WTC11 (cell line): Measurements from ENCODE around the gene SPAG4. TPM values are rescaled to one million over a fixed set of nuclear protein-coding genes. Genes with fewer than 3 reads are reported as not detected.

Source experiments
- ATAC-seq: fragments of 200-7000 bp; cut with Tn5 transposase; 2 replicates; pipeline ENCODE4 v1.10.0; 2021; ENCODE audit warnings: mild to moderate bottlenecking, moderate library complexity
- CTCF ChIA-PET: fragments of 300-600 bp; sonication (Branson Sonifier 250); formaldehyde crosslinking; loops from one replicate; lab custom pipeline; 2021; ENCODE audit warnings: antibody characterized with exemption; lab: Charles Lee
- POLR2A ChIA-PET: fragments of 350-600 bp; sonication (Branson Sonifier 250); formaldehyde crosslinking; loops from one replicate; lab custom pipeline; 2021; ENCODE audit warnings: antibody characterized with exemption; lab: Charles Lee
- DNase-seq: peaks from one replicate; pipeline ENCODE4 v3.0.0; 2021; ENCODE audit warnings: low spot score
- H3K27ac Mint-ChIP-seq: 2 replicates; pipeline ENCODE4 v1.8.0; 2021; ENCODE audit warnings: mixed read lengths
- H3K27me3 Mint-ChIP-seq: 2 replicates; pipeline ENCODE4 v1.8.0; 2021; ENCODE audit warnings: low read depth, mild to moderate bottlenecking, moderate library complexity, mixed read lengths
- H3K36me3 Mint-ChIP-seq: 2 replicates; pipeline ENCODE4 v1.8.0; 2021; ENCODE audit warnings: mixed read lengths
- H3K4me1 Mint-ChIP-seq: 2 replicates; pipeline ENCODE4 v1.8.0; 2022; ENCODE audit warnings: mixed read lengths
- H3K4me3 Mint-ChIP-seq: 2 replicates; pipeline ENCODE4 v1.8.0; 2021; ENCODE audit warnings: mild to moderate bottlenecking, moderate library complexity, mixed read lengths
- H3K9me3 Mint-ChIP-seq: 2 replicates; pipeline ENCODE4 v1.8.0; 2021; ENCODE audit warnings: mixed read lengths
- ATF2 ChIP-seq: sonication (generic); formaldehyde crosslinking; IDR thresholded peaks from 2 replicates; pipeline ENCODE4 v1.8.1; 2022; ENCODE audit warnings: low read depth, missing genetic modification reagents, borderline replicate concordance
- CTCF ChIP-seq: fragments of 200-600 bp; IDR thresholded peaks from 2 replicates; pipeline ENCODE4 v1.8.0; 2022; ENCODE audit warnings: antibody characterized with exemption
- E2F5 ChIP-seq: sonication (generic); formaldehyde crosslinking; IDR thresholded peaks from 2 replicates; pipeline ENCODE4 v1.8.1; 2022; ENCODE audit warnings: mild to moderate bottlenecking, moderate library complexity, missing genetic modification reagents
- ERG ChIP-seq: fragments of 250-450 bp; sonication (Bioruptor Pico); IDR thresholded peaks from 2 replicates; pipeline ENCODE4 v1.8.0; 2021; ENCODE audit warnings: mild to moderate bottlenecking
- ESRRA ChIP-seq: sonication (generic); formaldehyde crosslinking; IDR thresholded peaks from 2 replicates; pipeline ENCODE4 v1.8.1; 2022; ENCODE audit warnings: mild to moderate bottlenecking, missing genetic modification reagents, borderline replicate concordance
- FOXK1 ChIP-seq: sonication (generic); formaldehyde crosslinking; IDR thresholded peaks from 2 replicates; pipeline ENCODE4 v1.8.0; 2022; ENCODE audit warnings: mild to moderate bottlenecking, moderate library complexity, missing genetic modification reagents
- IRF1 ChIP-seq: sonication (generic); formaldehyde crosslinking; IDR thresholded peaks from 2 replicates; pipeline ENCODE4 v1.8.0; 2023; ENCODE audit warnings: missing genetic modification reagents
- IRF2 ChIP-seq: sonication (generic); formaldehyde crosslinking; IDR thresholded peaks from 2 replicates; pipeline ENCODE4 v1.8.0; 2022; ENCODE audit warnings: low read depth, missing genetic modification reagents, borderline replicate concordance
- JUN ChIP-seq: sonication (generic); formaldehyde crosslinking; IDR thresholded peaks from 2 replicates; pipeline ENCODE4 v1.8.0; 2023; ENCODE audit warnings: mild to moderate bottlenecking, missing genetic modification reagents
- NFE2L1 ChIP-seq: sonication (generic); formaldehyde crosslinking; IDR thresholded peaks from 2 replicates; pipeline ENCODE4 v1.8.1; 2023; ENCODE audit warnings: missing genetic modification reagents
- NR1H2 ChIP-seq: sonication (generic); formaldehyde crosslinking; IDR thresholded peaks from 2 replicates; pipeline ENCODE4 v1.9.0; 2021; ENCODE audit warnings: mild to moderate bottlenecking, moderate library complexity, missing genetic modification reagents
- NR3C1 ChIP-seq: sonication (generic); formaldehyde crosslinking; conservative IDR thresholded peaks from 2 replicates; pipeline ENCODE4 v1.8.1; 2023; ENCODE audit warnings: low read depth, mild to moderate bottlenecking, missing genetic modification reagents
- SMAD4 ChIP-seq: sonication (generic); formaldehyde crosslinking; IDR thresholded peaks from 2 replicates; pipeline ENCODE4 v1.8.0; 2022; ENCODE audit warnings: mild to moderate bottlenecking, missing genetic modification reagents
- SOX15 ChIP-seq: fragments of 250-450 bp; sonication (Bioruptor Pico); IDR thresholded peaks from 2 replicates; pipeline ENCODE4 v1.9.0; 2021; ENCODE audit warnings: mild to moderate bottlenecking
- SP1 ChIP-seq: sonication (generic); formaldehyde crosslinking; conservative IDR thresholded peaks from 2 replicates; pipeline ENCODE4 v1.8.1; 2022; ENCODE audit warnings: missing genetic modification reagents
- TP53 ChIP-seq: sonication (generic); formaldehyde crosslinking; IDR thresholded peaks from 2 replicates; pipeline ENCODE4 v1.8.1; 2023; ENCODE audit warnings: mild to moderate bottlenecking, missing genetic modification reagents
- ZBTB43 ChIP-seq: sonication (generic); formaldehyde crosslinking; IDR thresholded peaks from 2 replicates; pipeline ENCODE4 v1.8.1; 2023; ENCODE audit warnings: mild to moderate bottlenecking, missing genetic modification reagents
- ZNF138 ChIP-seq: sonication (generic); formaldehyde crosslinking; conservative IDR thresholded peaks from 2 replicates; pipeline ENCODE4 v1.8.1; 2022; ENCODE audit warnings: mild to moderate bottlenecking, moderate library complexity, missing genetic modification reagents
- ZNF219 ChIP-seq: sonication (generic); formaldehyde crosslinking; IDR thresholded peaks from 2 replicates; pipeline ENCODE4 v1.8.0; 2023; ENCODE audit warnings: missing genetic modification reagents, mild to moderate bottlenecking, borderline replicate concordance
- ZNF317 ChIP-seq: sonication (generic); formaldehyde crosslinking; IDR thresholded peaks from 2 replicates; pipeline ENCODE4 v1.8.1; 2023; ENCODE audit warnings: low read depth, mild to moderate bottlenecking, moderate library complexity, missing genetic modification reagents, borderline replicate concordance
- ZNF423 ChIP-seq: fragments of 250-450 bp; sonication (Bioruptor Pico); IDR thresholded peaks from 2 replicates; pipeline ENCODE4 v2.1.2; 2022; ENCODE audit warnings: mild to moderate bottlenecking, moderate library complexity
- total RNA-seq: library from RNA; stranded (reverse); gene quantifications from 3 replicates; pipeline ENCODE4 v1.2.3, GENCODE V29; 2021
- TF ChIP-seq, protein P1 (sequence below): sonication (generic); formaldehyde crosslinking; IDR thresholded peaks from 2 replicates; pipeline ENCODE4 v1.8.0; 2022; ENCODE audit warnings: mild to moderate bottlenecking, missing genetic modification reagents
- TF ChIP-seq, protein P2 (sequence below): fragments of 250-450 bp; sonication (Bioruptor Pico); IDR thresholded peaks from 2 replicates; pipeline ENCODE4 v1.9.0; 2021; ENCODE audit warnings: moderate library complexity, mild to moderate bottlenecking, inconsistent platforms, borderline replicate concordance

SPAG4 gene
- total RNA-seq, 1 experiment from 2014 or later, result 3.5 TPM

GRCh38 chr20:35657271-35657670 is 41.6 kb downstream of the SPAG4 start:
- H3K4me3 Mint-ChIP-seq, result no peak overlapping the region
- ATAC-seq, result no peak
- no peaks in the 10 kb centered on the region for H3K9me3 Mint-ChIP-seq
- peak overlapping the region; percentile 71; the same call in 1 of the 2 replicates for H3K27ac Mint-ChIP-seq
- ChIA-PET POLR2A (no interaction called here), CTCF (no interaction called here)
- DNase-seq, result no peak
- no peaks in the 10 kb centered on the region for H3K27me3 Mint-ChIP-seq
- no peaks in the 10 kb centered on the region; the same call in 1 of the 2 replicates for H3K36me3 Mint-ChIP-seq
- TF ChIP-seq NR3C1 (CRISPR knock-in tag) (no peak), ERG (CRISPR knock-in tag) (no peak), ZBTB43 (CRISPR knock-in tag) (no peak), E2F5 (CRISPR knock-in tag) (no peak), ZNF138 (CRISPR knock-in tag) (no peak), FOXK1 (no peak), IRF2 (no peak), ESRRA (CRISPR knock-in tag) (no peak), SOX15 (CRISPR knock-in tag) (no peak), JUN (CRISPR knock-in tag) (no peak), NFE2L1 (CRISPR knock-in tag) (no peak), TP53 (CRISPR knock-in tag) (no peak), SP1 (CRISPR knock-in tag) (no peak), ZNF317 (no peak)
- TF ChIP-seq, protein P1, sequence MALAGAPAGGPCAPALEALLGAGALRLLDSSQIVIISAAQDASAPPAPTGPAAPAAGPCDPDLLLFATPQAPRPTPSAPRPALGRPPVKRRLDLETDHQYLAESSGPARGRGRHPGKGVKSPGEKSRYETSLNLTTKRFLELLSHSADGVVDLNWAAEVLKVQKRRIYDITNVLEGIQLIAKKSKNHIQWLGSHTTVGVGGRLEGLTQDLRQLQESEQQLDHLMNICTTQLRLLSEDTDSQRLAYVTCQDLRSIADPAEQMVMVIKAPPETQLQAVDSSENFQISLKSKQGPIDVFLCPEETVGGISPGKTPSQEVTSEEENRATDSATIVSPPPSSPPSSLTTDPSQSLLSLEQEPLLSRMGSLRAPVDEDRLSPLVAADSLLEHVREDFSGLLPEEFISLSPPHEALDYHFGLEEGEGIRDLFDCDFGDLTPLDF (CRISPR knock-in tag), result no peak
- TF ChIP-seq, protein P2, sequence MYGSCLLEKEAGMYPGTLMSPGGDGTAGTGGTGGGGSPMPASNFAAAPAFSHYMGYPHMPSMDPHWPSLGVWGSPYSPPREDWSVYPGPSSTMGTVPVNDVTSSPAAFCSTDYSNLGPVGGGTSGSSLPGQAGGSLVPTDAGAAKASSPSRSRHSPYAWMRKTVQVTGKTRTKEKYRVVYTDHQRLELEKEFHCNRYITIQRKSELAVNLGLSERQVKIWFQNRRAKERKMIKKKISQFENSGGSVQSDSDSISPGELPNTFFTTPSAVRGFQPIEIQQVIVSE (CRISPR knock-in tag), result no peak
- peaks cover 39% of the 10 kb centered on the region for H3K4me1 Mint-ChIP-seq

DNA sequence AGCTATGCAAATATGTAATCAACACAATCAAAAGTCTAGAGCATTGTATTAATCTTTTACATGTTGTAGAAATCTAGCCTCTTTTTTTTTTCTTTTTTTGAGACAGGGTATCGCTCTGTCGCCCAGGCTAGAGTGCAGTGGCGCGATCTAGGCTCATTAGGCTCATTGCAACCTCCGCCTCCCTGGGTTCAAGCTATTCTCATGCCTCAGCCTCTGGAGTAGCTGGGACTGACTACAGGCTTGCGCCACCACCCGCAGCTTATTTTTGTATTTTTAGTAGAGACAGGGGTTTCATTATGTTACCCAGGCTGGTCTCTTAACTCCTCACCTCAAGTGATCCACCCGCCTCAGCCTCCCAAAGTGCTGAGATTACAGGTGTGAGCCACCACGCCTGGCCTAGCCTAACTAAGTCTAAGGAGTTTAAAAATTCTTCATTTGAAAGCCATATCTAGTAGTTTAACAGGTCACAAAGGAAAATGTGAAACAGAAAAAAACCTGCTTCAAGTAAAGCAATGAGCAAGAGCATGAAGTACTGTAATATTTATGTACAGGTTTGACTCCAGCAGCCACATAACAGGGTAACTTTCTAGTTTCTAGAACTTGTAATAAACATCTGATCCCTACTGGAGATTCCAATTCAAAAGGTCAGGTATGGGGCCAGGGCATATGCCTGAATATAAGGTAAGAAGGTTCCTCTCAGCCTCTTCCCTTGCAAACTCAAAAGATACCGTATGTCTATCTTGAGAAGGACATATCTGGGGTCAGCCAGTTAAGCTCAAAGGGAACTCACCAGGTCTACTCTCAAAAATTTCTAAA is 44.7 kb downstream of the SPAG4 start:
- DNase-seq (no peak), ATAC-seq (no peak)
- Mint-ChIP-seq H3K36me3 (no peaks in the 10 kb centered on the region; the same call in 1 of the 2 replicates), H3K4me1 (peaks cover 52% of the 10 kb centered on the region), H3K27me3 (no peaks in the 10 kb centered on the region), H3K4me3 (peak overlapping the region; percentile 17; the same call in 1 of the 2 replicates), H3K9me3 (no peaks in the 10 kb centered on the region), H3K27ac (peak overlapping the region; percentile 86)
- CTCF ChIA-PET, result interaction anchor here (1.4 kb wide), 1 partner anchor 42 kb away, joined by 3 read pairs; no protein-coding TSS in a partner anchor
- POLR2A ChIA-PET, result interaction anchor here (0.7 to 1.4 kb wide), 2 partner anchors 41 to 739 kb away, joined by 3 to 4 read pairs; no protein-coding TSS in a partner anchor
- TF ChIP-seq SMAD4 (CRISPR knock-in tag) (no peak), IRF1 (CRISPR knock-in tag) (no peak), ATF2 (no peak), ZNF423 (CRISPR knock-in tag) (no peak), CTCF (no peak), NR1H2 (CRISPR knock-in tag) (no peak), ZNF219 (CRISPR knock-in tag) (no peak)
